Measurements from ENCODE around the gene C3orf80. TPM values are rescaled to one million over a fixed set of nuclear protein-coding genes. Genes with fewer than 3 reads are reported as not detected.

C3orf80 gene
- total RNA-seq, 1 donor from 2014 or later = not detected

- Mint-ChIP-seq H3K36me3 (no peaks in the 10 kb centered on the region), H3K9me3 (no peaks in the 10 kb centered on the region), H3K27me3 (ENCODE audit: insufficient read depth, low read depth) (peaks cover 14% of the 10 kb centered on the region), H3K4me3 (no peak overlapping the region), H3K27ac (no peak overlapping the region), H3K4me1 (peaks cover 7% of the 10 kb centered on the region)
- H3K9me3 ChIP-seq (ENCODE audit: low read depth) = no peaks in the 10 kb centered on the region
- no peaks in the 10 kb centered on the region for H3K79me2 ChIP-seq (ENCODE audit: low read depth)
- H4K20me1 ChIP-seq (ENCODE audit: low read depth) = peaks cover 5% of the 10 kb centered on the region
- peak overlapping the region; percentile 24 for H2AFZ ChIP-seq (replicated peaks)
- H3K27me3 ChIP-seq = peaks cover 47% of the 10 kb centered on the region
- H3K4me1 ChIP-seq = peaks cover 16% of the 10 kb centered on the region
- no peak overlapping the region for H3K9ac ChIP-seq
- no peak overlapping the region for H3K27ac ChIP-seq
- TF ChIP-seq EZH2 (IDR thresholded peaks at IDR 0.05) (no peak), EZH2phosphoT487 (IDR thresholded peaks at IDR 0.05) (no peak), CTCF (IDR thresholded peaks at IDR 0.05) (no peak)
- peaks cover 13% of the 10 kb centered on the region for H3F3A ChIP-seq (ENCODE audit: low read depth)
- no peak for DNase-seq (ENCODE audit: low spot score)
- H3K4me3 ChIP-seq = no peak overlapping the region
- no peaks in the 10 kb centered on the region for H3K36me3 ChIP-seq
- peak overlapping the region; percentile 27 for H3K4me2 ChIP-seq
These were observed 7.1 kb upstream of the C3orf80 start for GRCh38 chr3:160218136-160218535.

- Histone ChIP-seq H3K9ac (no peak overlapping the region), H3K79me2 (ENCODE audit: low read depth) (no peaks in the 10 kb centered on the region), H3K4me2 (no peak overlapping the region), H3K4me1 (peaks cover 16% of the 10 kb centered on the region), H2AFZ (replicated peaks) (no peak overlapping the region), H3K27ac (no peak overlapping the region), H3K9me3 (ENCODE audit: low read depth) (no peaks in the 10 kb centered on the region), H3K27me3 (peaks cover 66% of the 10 kb centered on the region), H4K20me1 (ENCODE audit: low read depth) (peaks cover 17% of the 10 kb centered on the region), H3K36me3 (no peaks in the 10 kb centered on the region), H3K4me3 (no peak overlapping the region), H3F3A (ENCODE audit: low read depth) (peaks cover 27% of the 10 kb centered on the region)
- peaks cover 15% of the 10 kb centered on the region for H3K4me1 Mint-ChIP-seq
- H3K27ac Mint-ChIP-seq = no peak overlapping the region
- no peak for DNase-seq (ENCODE audit: low spot score)
- TF ChIP-seq EZH2phosphoT487 (IDR thresholded peaks at IDR 0.05) (no peak), CTCF (IDR thresholded peaks at IDR 0.05) (no peak), EZH2 (IDR thresholded peaks at IDR 0.05) (no peak)
- H3K9me3 Mint-ChIP-seq = no peaks in the 10 kb centered on the region
- H3K4me3 Mint-ChIP-seq = no peak overlapping the region
- no peaks in the 10 kb centered on the region for H3K36me3 Mint-ChIP-seq
- H3K27me3 Mint-ChIP-seq (ENCODE audit: insufficient read depth, low read depth) = peaks cover 25% of the 10 kb centered on the region
These were observed 5.2 kb upstream of the C3orf80 start for GRCh38 chr3:160220038-160220437.

- Histone ChIP-seq H3K4me2 (no peak overlapping the region), H3K27me3 (peaks cover 76% of the 10 kb centered on the region), H2AFZ (replicated peaks) (no peak overlapping the region), H3K27ac (no peak overlapping the region), H3K4me1 (peaks cover 16% of the 10 kb centered on the region), H3K9me3 (ENCODE audit: low read depth) (no peaks in the 10 kb centered on the region), H3K79me2 (ENCODE audit: low read depth) (no peaks in the 10 kb centered on the region), H4K20me1 (ENCODE audit: low read depth) (peaks cover 17% of the 10 kb centered on the region), H3F3A (ENCODE audit: low read depth) (peaks cover 29% of the 10 kb centered on the region), H3K4me3 (no peak overlapping the region), H3K36me3 (no peaks in the 10 kb centered on the region), H3K9ac (no peak overlapping the region)
- no peak for DNase-seq (ENCODE audit: low spot score)
- Mint-ChIP-seq H3K4me1 (peaks cover 15% of the 10 kb centered on the region), H3K27me3 (ENCODE audit: insufficient read depth, low read depth) (peaks cover 27% of the 10 kb centered on the region), H3K4me3 (no peak overlapping the region), H3K36me3 (no peaks in the 10 kb centered on the region), H3K9me3 (no peaks in the 10 kb centered on the region), H3K27ac (no peak overlapping the region)
- TF ChIP-seq EZH2 (IDR thresholded peaks at IDR 0.05) = no peak
- no peak for TF ChIP-seq EZH2phosphoT487 (IDR thresholded peaks at IDR 0.05)
- no peak for TF ChIP-seq CTCF (IDR thresholded peaks at IDR 0.05)
These were observed 4.2 kb upstream of the C3orf80 start for GRCh38 chr3:160221019-160221418.

All from neural progenitor cell (in vitro differentiated cells).